ENCODE measurements around the gene MFRP. TPM values are rescaled to one million over a fixed set of nuclear protein-coding genes. Genes with fewer than 3 reads are reported as not detected.

MFRP gene
- total and polyA plus RNA-seq, 9 of the 15 experiments (the other 6 are each of a cell fraction or from before 2014, with no cell fraction given): not detected

DNA sequence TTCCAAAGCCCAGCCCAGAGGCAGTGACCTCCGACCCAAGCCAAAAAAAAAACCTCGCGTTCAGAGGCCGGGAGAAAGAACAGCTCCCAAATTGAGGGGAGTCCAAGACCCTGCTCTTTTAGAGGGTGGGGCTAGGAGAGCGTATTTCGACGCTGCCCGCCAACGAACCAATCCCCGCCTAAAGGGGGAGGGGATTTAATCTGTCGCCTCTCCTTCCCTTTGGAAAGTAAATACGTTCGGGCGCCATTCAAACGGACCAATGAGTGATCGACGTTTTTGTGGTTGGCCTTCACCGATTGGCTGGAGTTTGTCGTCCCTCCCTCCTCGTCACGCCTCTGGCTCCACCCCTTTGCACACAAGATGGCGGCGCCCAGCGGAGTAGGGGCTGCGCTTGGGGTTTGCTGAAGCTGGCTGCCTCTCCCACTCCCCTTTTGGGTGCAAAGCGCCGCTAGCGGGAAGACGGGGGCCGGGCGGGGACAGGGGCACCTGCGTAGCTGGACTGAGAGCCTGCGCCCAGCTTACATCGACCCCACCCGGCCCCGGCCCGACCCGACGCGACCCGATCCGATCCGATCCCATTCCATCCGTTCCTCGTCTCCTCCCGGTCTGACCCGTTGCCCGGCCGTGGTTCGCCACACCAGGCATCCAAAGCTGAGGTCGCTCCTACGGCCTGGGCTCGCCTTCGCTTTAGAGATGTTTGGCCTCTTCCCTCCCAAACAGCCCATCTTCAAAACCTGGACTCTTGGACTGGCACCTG lies 12.2 kb downstream of the MFRP start, which contains the start of gene RNF26 (continued):
- TF ChIP-seq, protein P1, sequence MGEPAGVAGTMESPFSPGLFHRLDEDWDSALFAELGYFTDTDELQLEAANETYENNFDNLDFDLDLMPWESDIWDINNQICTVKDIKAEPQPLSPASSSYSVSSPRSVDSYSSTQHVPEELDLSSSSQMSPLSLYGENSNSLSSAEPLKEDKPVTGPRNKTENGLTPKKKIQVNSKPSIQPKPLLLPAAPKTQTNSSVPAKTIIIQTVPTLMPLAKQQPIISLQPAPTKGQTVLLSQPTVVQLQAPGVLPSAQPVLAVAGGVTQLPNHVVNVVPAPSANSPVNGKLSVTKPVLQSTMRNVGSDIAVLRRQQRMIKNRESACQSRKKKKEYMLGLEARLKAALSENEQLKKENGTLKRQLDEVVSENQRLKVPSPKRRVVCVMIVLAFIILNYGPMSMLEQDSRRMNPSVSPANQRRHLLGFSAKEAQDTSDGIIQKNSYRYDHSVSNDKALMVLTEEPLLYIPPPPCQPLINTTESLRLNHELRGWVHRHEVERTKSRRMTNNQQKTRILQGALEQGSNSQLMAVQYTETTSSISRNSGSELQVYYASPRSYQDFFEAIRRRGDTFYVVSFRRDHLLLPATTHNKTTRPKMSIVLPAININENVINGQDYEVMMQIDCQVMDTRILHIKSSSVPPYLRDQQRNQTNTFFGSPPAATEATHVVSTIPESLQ (CRISPR knock-in tag; IDR thresholded peaks at IDR 0.05): no peak
- TF ChIP-seq KDM1A (IDR thresholded peaks at IDR 0.05) (no peak), ZNF277 (CRISPR knock-in tag; IDR thresholded peaks at IDR 0.05; ENCODE audit: borderline replicate concordance) (no peak), E2F6 (IDR thresholded peaks at IDR 0.05; ENCODE audit: borderline replicate concordance in 1 of 2, extremely low read depth in 1 of 2, insufficient read depth in 1 of 2, insufficient read length in 1 of 2, low read depth in 1 of 2, low read length in 1 of 2, poor library complexity in 1 of 2, severe bottlenecking in 1 of 2) (peak in 1 of 2 experiments; percentile 47), CGGBP1 (CRISPR knock-in tag; IDR thresholded peaks at IDR 0.05) (no peak), ATF7 (IDR thresholded peaks at IDR 0.05) (peak; percentile 62), MAX (CRISPR knock-in tag; IDR thresholded peaks at IDR 0.05) (0 out of 2 replicates have a peak, but pooled peaks have one; percentile 28), RBFOX2 (IDR thresholded peaks at IDR 0.05; ENCODE audit: low read depth, low read length) (peak; percentile 88), MXI1 (IDR thresholded peaks at IDR 0.05; ENCODE audit: low read depth, low read length) (peak; percentile 36; the same call in 1 of the 2 replicates), FOSL1 (tag; conservative IDR thresholded peaks at IDR 0.05) (0 out of 2 replicates have a peak, but pooled peaks have one; percentile 24), ETV5 (CRISPR knock-in tag; IDR thresholded peaks at IDR 0.05; ENCODE audit: low read depth) (no peak), MEF2D (tag; conservative IDR thresholded peaks at IDR 0.05; ENCODE audit: low read depth) (no peak)
- TF ChIP-seq, protein P2, sequence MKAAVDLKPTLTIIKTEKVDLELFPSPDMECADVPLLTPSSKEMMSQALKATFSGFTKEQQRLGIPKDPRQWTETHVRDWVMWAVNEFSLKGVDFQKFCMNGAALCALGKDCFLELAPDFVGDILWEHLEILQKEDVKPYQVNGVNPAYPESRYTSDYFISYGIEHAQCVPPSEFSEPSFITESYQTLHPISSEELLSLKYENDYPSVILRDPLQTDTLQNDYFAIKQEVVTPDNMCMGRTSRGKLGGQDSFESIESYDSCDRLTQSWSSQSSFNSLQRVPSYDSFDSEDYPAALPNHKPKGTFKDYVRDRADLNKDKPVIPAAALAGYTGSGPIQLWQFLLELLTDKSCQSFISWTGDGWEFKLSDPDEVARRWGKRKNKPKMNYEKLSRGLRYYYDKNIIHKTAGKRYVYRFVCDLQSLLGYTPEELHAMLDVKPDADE (conservative IDR thresholded peaks at IDR 0.05; ENCODE audit: control insufficient read depth, low read depth, low read length): 0 out of 2 replicates have a peak, but pooled peaks have one; percentile 57

Data from K562 (cell line).